Endothelial cell (in vitro differentiated cells): ENCODE results near the gene MAP4K1. TPM values are rescaled to one million over a fixed set of nuclear protein-coding genes. Genes with fewer than 3 reads are reported as not detected.

Experiments
- DNase-seq: peaks from one replicate; pipeline ENCODE4 v3.0.0; 2021; ENCODE audit warnings: low spot score
- H3K27ac Mint-ChIP-seq: one replicate; pipeline ENCODE4 v1.8.0; 2021; ENCODE audit warnings: mixed read lengths, inconsistent platforms; ENCODE audit not compliant: unreplicated experiment
- H3K27me3 Mint-ChIP-seq: one replicate; pipeline ENCODE4 v1.8.0; 2021; ENCODE audit warnings: mild to moderate bottlenecking, moderate library complexity, mixed read lengths, inconsistent platforms; ENCODE audit not compliant: unreplicated experiment
- H3K36me3 Mint-ChIP-seq: one replicate; pipeline ENCODE4 v1.8.0; 2021; ENCODE audit warnings: mild to moderate bottlenecking, low read depth, mixed read lengths, inconsistent platforms; ENCODE audit not compliant: unreplicated experiment
- H3K4me1 Mint-ChIP-seq: one replicate; pipeline ENCODE4 v1.8.0; 2021; ENCODE audit warnings: mild to moderate bottlenecking, mixed read lengths, inconsistent platforms; ENCODE audit not compliant: unreplicated experiment
- H3K4me3 Mint-ChIP-seq: one replicate; pipeline ENCODE4 v1.8.0; 2021; ENCODE audit warnings: mild to moderate bottlenecking, mixed read lengths, inconsistent platforms; ENCODE audit not compliant: unreplicated experiment
- H3K9me3 Mint-ChIP-seq: one replicate; pipeline ENCODE4 v1.8.0; 2021; ENCODE audit warnings: mixed read lengths, inconsistent platforms; ENCODE audit not compliant: unreplicated experiment
- total RNA-seq: library from RNA; stranded (reverse); fragmentation: NEBNext Ultra II Directional; extraction: Animal tissue kit (Norgen Biotek cat#: 25700); gene quantifications from one replicate; pipeline ENCODE4 v1.2.1, GENCODE V29; 2021; ENCODE audit not compliant: unreplicated experiment
- TF ChIP-seq, protein P1 (sequence below): fragments of 200-600 bp; sonication (generic); IDR thresholded peaks from one replicate; pipeline ENCODE4 v1.5.0; 2021; ENCODE audit warnings: antibody characterized with exemption; ENCODE audit not compliant: unreplicated experiment

The MAP4K1 gene
- total RNA-seq, 1 donor from 2014 or later = 7.5 TPM

- H3K4me1 Mint-ChIP-seq = peaks cover 9% of the 10 kb centered on the region
- H3K27ac Mint-ChIP-seq = no peak overlapping the region
- TF ChIP-seq, protein P1, sequence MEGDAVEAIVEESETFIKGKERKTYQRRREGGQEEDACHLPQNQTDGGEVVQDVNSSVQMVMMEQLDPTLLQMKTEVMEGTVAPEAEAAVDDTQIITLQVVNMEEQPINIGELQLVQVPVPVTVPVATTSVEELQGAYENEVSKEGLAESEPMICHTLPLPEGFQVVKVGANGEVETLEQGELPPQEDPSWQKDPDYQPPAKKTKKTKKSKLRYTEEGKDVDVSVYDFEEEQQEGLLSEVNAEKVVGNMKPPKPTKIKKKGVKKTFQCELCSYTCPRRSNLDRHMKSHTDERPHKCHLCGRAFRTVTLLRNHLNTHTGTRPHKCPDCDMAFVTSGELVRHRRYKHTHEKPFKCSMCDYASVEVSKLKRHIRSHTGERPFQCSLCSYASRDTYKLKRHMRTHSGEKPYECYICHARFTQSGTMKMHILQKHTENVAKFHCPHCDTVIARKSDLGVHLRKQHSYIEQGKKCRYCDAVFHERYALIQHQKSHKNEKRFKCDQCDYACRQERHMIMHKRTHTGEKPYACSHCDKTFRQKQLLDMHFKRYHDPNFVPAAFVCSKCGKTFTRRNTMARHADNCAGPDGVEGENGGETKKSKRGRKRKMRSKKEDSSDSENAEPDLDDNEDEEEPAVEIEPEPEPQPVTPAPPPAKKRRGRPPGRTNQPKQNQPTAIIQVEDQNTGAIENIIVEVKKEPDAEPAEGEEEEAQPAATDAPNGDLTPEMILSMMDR = no peak
- peaks cover 6% of the 10 kb centered on the region for H3K27me3 Mint-ChIP-seq
- H3K4me3 Mint-ChIP-seq = no peak overlapping the region
- peak; percentile 27 for DNase-seq
- H3K36me3 Mint-ChIP-seq = peaks cover 9% of the 10 kb centered on the region
- H3K9me3 Mint-ChIP-seq = no peaks in the 10 kb centered on the region
Observed at GRCh38 chr19:38597075-38597474, 20.7 kb downstream of the MAP4K1 start.

DNA sequence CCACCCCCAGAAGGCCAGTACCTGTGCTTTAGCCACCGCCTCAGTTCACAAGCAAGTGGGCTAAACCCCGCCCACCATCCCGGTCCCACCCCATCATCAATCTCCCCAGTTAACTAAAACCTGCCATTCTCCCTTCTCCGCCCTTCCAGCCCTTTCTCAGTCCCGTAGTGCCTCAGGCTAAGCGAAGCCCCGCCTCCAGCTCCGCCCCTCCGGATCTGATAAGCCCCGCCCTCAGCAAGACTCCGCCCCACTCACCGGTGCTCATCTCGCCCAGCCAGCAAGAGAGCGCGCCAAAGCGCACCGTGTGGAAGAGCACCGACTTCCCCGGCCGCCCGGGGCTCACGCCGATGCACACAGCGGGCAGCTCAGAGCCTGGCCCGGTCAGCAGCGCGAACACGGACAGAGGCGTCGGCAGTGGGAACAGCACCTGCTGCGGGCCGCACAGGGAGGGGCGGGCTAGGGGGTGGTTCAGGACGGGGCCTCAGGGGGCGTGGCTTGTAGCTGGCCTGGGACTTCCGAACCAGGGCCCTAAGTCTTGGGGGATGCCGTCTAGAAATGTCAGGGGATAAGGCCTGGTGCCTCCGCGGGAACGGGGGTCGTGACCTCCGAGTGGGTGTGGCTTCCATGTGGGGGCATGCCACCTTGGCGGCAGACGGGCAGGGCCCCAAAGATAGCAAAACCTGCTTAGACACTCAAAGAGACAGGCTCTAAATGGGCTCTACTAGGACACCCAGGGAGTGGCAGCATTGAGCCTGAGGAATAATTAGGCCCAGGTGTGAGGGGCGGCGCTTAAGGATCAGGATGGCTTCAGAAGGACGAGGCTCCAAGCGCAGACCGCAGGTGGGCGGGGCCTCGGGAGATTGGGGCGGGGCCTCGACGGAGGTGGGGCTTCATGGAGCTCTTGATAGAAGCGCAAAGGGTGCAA, 21.4 kb downstream of the MAP4K1 start:
- peak; percentile 62 for DNase-seq
- Mint-ChIP-seq H3K27ac (no peak overlapping the region), H3K4me1 (peaks cover 9% of the 10 kb centered on the region), H3K4me3 (peak overlapping the region; percentile 82), H3K9me3 (no peaks in the 10 kb centered on the region), H3K36me3 (peaks cover 9% of the 10 kb centered on the region), H3K27me3 (peaks cover 6% of the 10 kb centered on the region)
- TF ChIP-seq, protein P1 = no peak

DNA sequence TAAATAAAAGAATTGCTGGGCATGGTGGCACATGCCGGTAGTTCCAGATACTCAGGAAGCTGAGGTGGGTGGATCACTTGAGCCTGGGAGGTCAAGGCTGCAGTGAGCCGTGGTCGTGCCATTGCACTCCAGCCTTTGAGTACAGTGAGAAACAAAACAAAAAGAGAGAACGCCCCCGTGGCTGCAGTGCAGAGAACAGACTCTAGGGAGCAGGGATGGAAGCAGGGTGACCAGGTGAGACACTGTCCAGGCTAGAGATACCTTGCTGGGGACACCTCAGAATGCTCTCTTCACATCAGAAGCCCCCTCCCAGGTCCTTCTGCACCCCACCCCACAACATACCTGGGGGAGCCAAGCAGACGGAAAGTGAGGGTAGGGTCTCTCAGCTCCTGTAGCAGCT, 24.8 kb downstream of the MAP4K1 start:
- Mint-ChIP-seq H3K27me3 (peaks cover 7% of the 10 kb centered on the region), H3K27ac (no peak overlapping the region), H3K36me3 (peaks cover 3% of the 10 kb centered on the region), H3K4me1 (peaks cover 9% of the 10 kb centered on the region), H3K9me3 (no peaks in the 10 kb centered on the region), H3K4me3 (no peak overlapping the region)
- TF ChIP-seq, protein P1 = peak; percentile 12
- no peak for DNase-seq

- H3K27me3 Mint-ChIP-seq = peaks cover 3% of the 10 kb centered on the region
- peaks cover 7% of the 10 kb centered on the region for H3K36me3 Mint-ChIP-seq
- H3K9me3 Mint-ChIP-seq = no peaks in the 10 kb centered on the region
- H3K27ac Mint-ChIP-seq = no peak overlapping the region
- H3K4me1 Mint-ChIP-seq = no peaks in the 10 kb centered on the region
- TF ChIP-seq, protein P1 = no peak
- DNase-seq = no peak
- H3K4me3 Mint-ChIP-seq = no peak overlapping the region
Observed at GRCh38 chr19:38588041-38588440, 29.7 kb downstream of the MAP4K1 start.

- TF ChIP-seq, protein P1 = no peak
Observed at GRCh38 chr19:38587562-38587961, 30.2 kb downstream of the MAP4K1 start.

More at GRCh38 chr19:38587562-38587961, 30.2 kb downstream of the MAP4K1 start:
- Mint-ChIP-seq H3K4me1 (no peaks in the 10 kb centered on the region), H3K27me3 (peaks cover 3% of the 10 kb centered on the region), H3K4me3 (no peak overlapping the region), H3K9me3 (no peaks in the 10 kb centered on the region), H3K36me3 (peaks cover 7% of the 10 kb centered on the region), H3K27ac (no peak overlapping the region)
- DNase-seq = no peak
